ENCODE measurements around the gene PTPRM. TPM values are rescaled to one million over a fixed set of nuclear protein-coding genes. Genes with fewer than 3 reads are reported as not detected.

The PTPRM gene
- total RNA-seq, 1 experiment from 2014 or later, result not detected

GRCh38 chr18:7945882-7946281 lies 378.8 kb downstream of the PTPRM start:
- intact Hi-C loops (cut with micrococcal nuclease; ENCODE audit: unreplicated experiment), result no loop called here
- TF ChIP-seq EZH2 (IDR thresholded peaks at IDR 0.05; ENCODE audit: borderline replicate concordance, low read depth, low read length, poor library complexity, severe bottlenecking) (no peak), CTCF (conservative IDR thresholded peaks at IDR 0.05; ENCODE audit: low read depth, low read length) (no peak)
- Histone ChIP-seq H3K36me3 (ENCODE audit: insufficient read depth, low read length, poor library complexity, severe bottlenecking) (no peaks in the 10 kb centered on the region), H3K4me1 (ENCODE audit: insufficient read depth, low read length, poor library complexity, severe bottlenecking) (no peaks in the 10 kb centered on the region), H3K27ac (ENCODE audit: low read depth, low read length, poor library complexity, severe bottlenecking) (no peak overlapping the region), H3K27me3 (replicated peaks; ENCODE audit: insufficient read depth, low read depth, low read length, poor library complexity) (no peaks in the 10 kb centered on the region), H3K4me3 (ENCODE audit: low read depth, low read length, poor library complexity, severe bottlenecking) (no peak overlapping the region), H3K9me3 (ENCODE audit: low read depth, low read length, poor library complexity, severe bottlenecking) (no peaks in the 10 kb centered on the region)
- no peak for DNase-seq (ENCODE audit: low spot score)
- BruUV-seq (replicated peaks), result no TSS peak
- ChIA-PET CTCF (no interaction called here), POLR2A (ENCODE audit: low non-redundant PET) (no interaction called here)

- intact Hi-C loops (cut with micrococcal nuclease; ENCODE audit: unreplicated experiment), result no loop called here
- Histone ChIP-seq H3K27ac (ENCODE audit: low read depth, low read length, poor library complexity, severe bottlenecking) (no peak overlapping the region), H3K36me3 (ENCODE audit: insufficient read depth, low read length, poor library complexity, severe bottlenecking) (no peaks in the 10 kb centered on the region), H3K27me3 (replicated peaks; ENCODE audit: insufficient read depth, low read depth, low read length, poor library complexity) (no peaks in the 10 kb centered on the region), H3K4me1 (ENCODE audit: insufficient read depth, low read length, poor library complexity, severe bottlenecking) (no peaks in the 10 kb centered on the region), H3K9me3 (ENCODE audit: low read depth, low read length, poor library complexity, severe bottlenecking) (no peaks in the 10 kb centered on the region), H3K4me3 (ENCODE audit: low read depth, low read length, poor library complexity, severe bottlenecking) (no peak overlapping the region)
- DNase-seq (ENCODE audit: low spot score), result no peak
- ChIA-PET POLR2A (ENCODE audit: low non-redundant PET) (no interaction called here), CTCF (no interaction called here)
- TF ChIP-seq EZH2 (IDR thresholded peaks at IDR 0.05; ENCODE audit: borderline replicate concordance, low read depth, low read length, poor library complexity, severe bottlenecking) (no peak), CTCF (conservative IDR thresholded peaks at IDR 0.05; ENCODE audit: low read depth, low read length) (no peak)
- BruUV-seq (replicated peaks), result no TSS peak
Observed at GRCh38 chr18:7946734-7947377, 379.7 kb downstream of the PTPRM start.

- BruUV-seq (replicated peaks), result no TSS peak
- POLR2A ChIA-PET (ENCODE audit: low non-redundant PET), result no interaction called here
- CTCF ChIA-PET, result no interaction called here
- Histone ChIP-seq H3K9me3 (ENCODE audit: low read depth, low read length, poor library complexity, severe bottlenecking) (peaks cover 10% of the 10 kb centered on the region), H3K27ac (ENCODE audit: low read depth, low read length, poor library complexity, severe bottlenecking) (no peak overlapping the region), H3K36me3 (ENCODE audit: insufficient read depth, low read length, poor library complexity, severe bottlenecking) (no peaks in the 10 kb centered on the region), H3K27me3 (replicated peaks; ENCODE audit: insufficient read depth, low read depth, low read length, poor library complexity) (no peaks in the 10 kb centered on the region), H3K4me3 (ENCODE audit: low read depth, low read length, poor library complexity, severe bottlenecking) (no peak overlapping the region), H3K4me1 (ENCODE audit: insufficient read depth, low read length, poor library complexity, severe bottlenecking) (no peaks in the 10 kb centered on the region)
- intact Hi-C loops (cut with micrococcal nuclease; ENCODE audit: unreplicated experiment), result no loop called here
- DNase-seq (ENCODE audit: low spot score), result no peak
- no peak for TF ChIP-seq EZH2 (IDR thresholded peaks at IDR 0.05; ENCODE audit: borderline replicate concordance, low read depth, low read length, poor library complexity, severe bottlenecking)
- TF ChIP-seq CTCF (conservative IDR thresholded peaks at IDR 0.05; ENCODE audit: low read depth, low read length), result no peak
Observed at GRCh38 chr18:7950380-7951136, 383.4 kb downstream of the PTPRM start.
